Right lobe of liver (tissue), 4 donors: ENCODE data around the gene DEFB132.

Experiments used
- CTCF ChIP-seq, 4 donors: fragments of 200-600 bp in 3 of 4; fragments of 450-650 bp in 1 of 4; IDR thresholded peaks; one replicate each; pipeline versions ENCODE4 v1.5.1 to v1.8.0; 2016 to 2022; ENCODE audit warnings: antibody characterized with exemption in 4 of 4, mild to moderate bottlenecking in 2 of 4
- POLR2A ChIP-seq: fragments of 450-650 bp; IDR thresholded peaks from one replicate; pipeline ENCODE4 v1.6.1; 2017; ENCODE audit warnings: antibody characterized with exemption, mild to moderate bottlenecking
- donor health status: DM: no; HTN: no; CAD: no.
- donor health status: DM: no; HTN: no; CAD: no.
- donor health status: DM: no; HTN: yes; CAD: no.

GRCh38 chr20:284172-284571 lies 26.6 kb downstream of the DEFB132 start:
- TF ChIP-seq CTCF (IDR thresholded peaks at IDR 0.05) (no peak), POLR2A (no peak)
